ENCODE results near the gene NRDE2.
"Not testable (repeated sequence)": the region's sequence is repeated elsewhere in the genome, so short reads cannot be mapped to it uniquely, and the experiment has no call there.

Gene NRDE2

GRCh38 chr14:90345239-90345557 is 13.5 kb upstream of the NRDE2 start:
- Mint-ChIP-seq H3K27ac (no peak overlapping the region), H3K4me1 (no peaks in the 10 kb centered on the region), H3K4me3 (no peak overlapping the region), H3K9me3 (no peaks in the 10 kb centered on the region), H3K27me3 (ENCODE audit: low read depth) (no peaks in the 10 kb centered on the region), H3K36me3 (ENCODE audit: low read depth) (no peaks in the 10 kb centered on the region)
- no peak for TF ChIP-seq CTCF (IDR thresholded peaks at IDR 0.05; ENCODE audit: unreplicated experiment in 3 of 3)

- Mint-ChIP-seq H3K27ac (no peak overlapping the region), H3K4me1 (no peaks in the 10 kb centered on the region), H3K36me3 (ENCODE audit: low read depth) (no peaks in the 10 kb centered on the region), H3K9me3 (no peaks in the 10 kb centered on the region), H3K27me3 (ENCODE audit: low read depth) (no peaks in the 10 kb centered on the region), H3K4me3 (no peak overlapping the region)
- TF ChIP-seq CTCF (IDR thresholded peaks at IDR 0.05; ENCODE audit: unreplicated experiment in 3 of 3): peak in 1 of 3 experiments; percentile 8
These were observed 12.8 kb upstream of the NRDE2 start for GRCh38 chr14:90344331-90345238.

DNA sequence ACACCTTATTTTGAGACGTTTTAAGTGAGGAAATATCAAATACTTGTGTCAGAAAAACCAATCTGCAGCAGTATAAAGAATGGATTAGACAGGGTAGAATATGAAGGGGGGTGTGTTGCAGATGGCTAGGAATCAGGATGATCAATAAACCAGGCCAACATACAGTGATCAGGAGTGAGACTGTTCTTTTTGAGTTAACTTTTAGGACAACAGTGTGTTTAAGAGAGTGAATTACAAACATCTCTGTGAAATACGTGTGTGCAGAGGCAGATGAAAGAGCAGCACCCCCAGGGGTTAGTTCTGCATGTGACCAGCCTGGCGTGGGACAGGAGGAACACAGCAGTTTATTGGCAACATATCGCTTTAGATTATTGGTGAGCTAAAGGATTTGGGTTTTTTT is 10.6 kb upstream of the NRDE2 start:
- Mint-ChIP-seq H3K36me3 (ENCODE audit: low read depth) (no peaks in the 10 kb centered on the region), H3K27ac (no peak overlapping the region), H3K27me3 (ENCODE audit: low read depth) (peaks cover 12% of the 10 kb centered on the region), H3K4me1 (no peaks in the 10 kb centered on the region), H3K9me3 (no peaks in the 10 kb centered on the region), H3K4me3 (no peak overlapping the region)
- no peak for TF ChIP-seq CTCF (IDR thresholded peaks at IDR 0.05; ENCODE audit: unreplicated experiment in 3 of 3)

DNA sequence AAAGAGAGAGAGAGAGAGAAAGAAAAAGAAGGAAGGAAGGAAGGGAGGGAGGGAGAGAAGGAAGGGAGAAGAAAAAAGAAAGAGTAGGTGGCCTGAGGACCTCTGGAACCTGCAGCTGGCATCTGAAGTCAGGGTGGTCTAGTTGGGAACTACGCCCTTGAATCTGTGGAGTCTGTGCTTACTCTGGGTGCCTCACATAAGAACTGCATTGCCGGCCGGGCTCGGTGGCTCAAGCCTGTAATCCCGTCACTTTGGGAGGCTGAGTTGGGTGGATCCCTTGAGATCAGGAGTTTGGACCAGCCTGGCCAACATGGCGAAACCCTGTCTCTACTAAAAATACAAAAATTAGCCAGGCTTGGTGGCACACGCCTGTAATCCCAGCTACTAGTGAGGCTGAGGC is 10.0 kb upstream of the NRDE2 start:
- Mint-ChIP-seq H3K4me3 (no peak overlapping the region), H3K27ac (no peak overlapping the region), H3K36me3 (ENCODE audit: low read depth) (no peaks in the 10 kb centered on the region), H3K27me3 (ENCODE audit: low read depth) (peaks cover 17% of the 10 kb centered on the region), H3K9me3 (no peaks in the 10 kb centered on the region), H3K4me1 (no peaks in the 10 kb centered on the region)
- no peak for TF ChIP-seq CTCF (IDR thresholded peaks at IDR 0.05; ENCODE audit: unreplicated experiment in 3 of 3)

DNA sequence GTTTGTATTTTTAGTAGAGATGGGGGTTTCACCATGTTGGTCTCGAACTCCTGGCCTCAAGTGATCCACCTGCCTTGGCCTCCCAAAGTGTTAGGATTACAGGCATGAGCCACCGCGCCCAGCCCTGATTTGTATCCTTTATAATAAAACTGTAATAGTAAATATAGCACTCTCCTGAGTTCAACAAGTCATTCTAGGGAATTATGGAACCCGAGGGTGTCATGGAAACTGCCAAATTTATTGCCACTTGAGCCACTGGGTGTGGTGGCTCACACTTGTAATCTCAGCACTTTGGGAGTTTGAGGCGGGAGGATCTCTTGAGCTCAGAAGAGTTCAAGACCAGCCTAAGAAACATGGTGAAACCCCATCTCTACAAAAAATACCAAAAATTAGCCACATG is 9.5 kb upstream of the NRDE2 start:
- H3K4me3 Mint-ChIP-seq; H3K36me3 Mint-ChIP-seq (ENCODE audit: low read depth); H3K4me1 Mint-ChIP-seq; H3K9me3 Mint-ChIP-seq; H3K27ac Mint-ChIP-seq: not testable (repeated sequence)
- peaks cover 23% of the 10 kb centered on the region for H3K27me3 Mint-ChIP-seq (ENCODE audit: low read depth)

DNA sequence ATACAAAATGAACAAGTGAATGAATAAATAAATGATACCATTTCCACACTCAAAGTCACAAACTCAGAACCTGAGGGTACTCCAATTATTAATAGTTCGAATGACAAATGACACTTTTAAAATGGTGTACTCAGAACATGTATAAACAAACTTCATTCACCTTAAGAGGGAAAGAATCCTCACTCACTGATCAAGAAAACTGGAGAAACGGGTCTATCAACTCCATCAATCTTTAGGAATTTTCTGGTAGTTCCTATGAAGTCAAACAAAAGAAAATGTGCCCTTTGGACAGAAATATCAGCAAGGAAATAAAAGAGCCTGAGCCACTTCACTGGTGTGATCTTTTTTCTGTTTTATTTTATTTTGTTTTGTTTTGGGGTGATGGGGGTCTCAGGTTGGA is 5.2 kb upstream of the NRDE2 start:
- peaks cover 41% of the 10 kb centered on the region for H3K27me3 Mint-ChIP-seq (ENCODE audit: low read depth)
- H3K36me3 Mint-ChIP-seq (ENCODE audit: low read depth): no peaks in the 10 kb centered on the region
- peaks cover under 1% of the 10 kb centered on the region for H3K4me1 Mint-ChIP-seq
- H3K27ac Mint-ChIP-seq: no peak overlapping the region
- no peak overlapping the region for H3K4me3 Mint-ChIP-seq
- no peak for TF ChIP-seq CTCF (IDR thresholded peaks at IDR 0.05; ENCODE audit: unreplicated experiment in 3 of 3)
- no peaks in the 10 kb centered on the region for H3K9me3 Mint-ChIP-seq
